Mesenchymal stem cell (in vitro differentiated cells and primary cell): ENCODE results near the gene PLXDC2.

Source experiments
- DNase-seq: peaks from one replicate; pipeline ENCODE4 v3.0.0-alpha.2; 2013
- H2AFZ ChIP-seq: one replicate; pipeline ENCODE4 v1.6.1; 2013; ENCODE audit warnings: low read depth, mild to moderate bottlenecking, control low read depth, inconsistent platforms, low read length, moderate library complexity
- H2AK5ac ChIP-seq: 2 replicates; pipeline ENCODE4 v1.6.1; 2013; ENCODE audit warnings: low read length, moderate library complexity, mild to moderate bottlenecking, inconsistent platforms; ENCODE audit not compliant: severe bottlenecking
- H2BK120ac ChIP-seq: one replicate; pipeline ENCODE4 v1.6.1; 2013; ENCODE audit warnings: low read depth, mild to moderate bottlenecking, inconsistent platforms, low read length, moderate library complexity
- H2BK12ac ChIP-seq, 2 experiments: one replicate each; pipeline ENCODE4 v1.6.1; 2013; ENCODE audit warnings: inconsistent platforms in 2 of 2, low read length in 2 of 2, mild to moderate bottlenecking in 2 of 2, moderate library complexity in 2 of 2, control low read depth in 1 of 2
- H2BK15ac ChIP-seq: one replicate; pipeline ENCODE4 v1.6.1; 2013; ENCODE audit warnings: mild to moderate bottlenecking, low read depth, inconsistent platforms; ENCODE audit not compliant: poor library complexity, severe bottlenecking
- H2BK5ac ChIP-seq: 2 replicates; pipeline ENCODE4 v1.6.1; 2013; ENCODE audit warnings: low read depth, mild to moderate bottlenecking, low read length, control low read depth, inconsistent platforms; ENCODE audit not compliant: poor library complexity, severe bottlenecking
- H3K14ac ChIP-seq, 2 experiments: one replicate each; pipeline ENCODE4 v1.6.1; 2013; ENCODE audit warnings: inconsistent platforms in 2 of 2, low read length in 2 of 2, control low read depth in 1 of 2, mild to moderate bottlenecking in 1 of 2, moderate library complexity in 1 of 2
- H3K18ac ChIP-seq, 2 experiments: one replicate each; pipeline ENCODE4 v1.6.1; 2013; ENCODE audit warnings: inconsistent platforms in 2 of 2, low read length in 2 of 2, control low read depth in 1 of 2, low read depth in 1 of 2, mild to moderate bottlenecking in 1 of 2
- H3K23ac ChIP-seq, 2 experiments: one replicate each; pipeline ENCODE4 v1.6.1; 2013; ENCODE audit warnings: inconsistent platforms in 2 of 2, low read length in 2 of 2, mild to moderate bottlenecking in 2 of 2, moderate library complexity in 2 of 2, control low read depth in 1 of 2
- H3K27ac ChIP-seq: 2 replicates; pipeline ENCODE4 v1.5.1; 2013; ENCODE audit warnings: mild to moderate bottlenecking, moderate library complexity, low read length, control low read depth, inconsistent platforms; ENCODE audit not compliant: poor library complexity, severe bottlenecking
- H3K27me3 ChIP-seq, 2 experiments: 2 replicates each; pipeline versions ENCODE4 v1.6.1 to v1.7.0; 2013; ENCODE audit warnings: low read length in 2 of 2, mild to moderate bottlenecking in 2 of 2, moderate library complexity in 2 of 2, control low read depth in 1 of 2, inconsistent platforms in 1 of 2; ENCODE audit not compliant: control insufficient read depth in 1 of 2, insufficient read depth in 1 of 2
- H3K36me3 ChIP-seq, 2 experiments: 2 replicates each; pipeline versions ENCODE4 v1.6.1 to v1.7.0; 2013; ENCODE audit warnings: low read length in 2 of 2, control low read depth in 1 of 2, inconsistent platforms in 1 of 2, low read depth in 1 of 2, mild to moderate bottlenecking in 1 of 2; ENCODE audit not compliant: insufficient read depth in 2 of 2, control insufficient read depth in 1 of 2
- H3K4ac ChIP-seq, 2 experiments: one replicate each; pipeline ENCODE4 v1.6.1; 2013; ENCODE audit warnings: inconsistent platforms in 2 of 2, low read length in 2 of 2, mild to moderate bottlenecking in 2 of 2, moderate library complexity in 2 of 2, control low read depth in 1 of 2, low read depth in 1 of 2
- H3K4me1 ChIP-seq: 2 replicates; pipeline ENCODE4 v1.6.1; 2013; ENCODE audit warnings: low read depth, low read length, control low read depth; ENCODE audit not compliant: control insufficient read depth, insufficient read depth
- H3K4me2 ChIP-seq: 2 replicates; pipeline ENCODE4 v1.6.1; 2013; ENCODE audit warnings: low read length, mild to moderate bottlenecking, inconsistent platforms; ENCODE audit not compliant: poor library complexity, severe bottlenecking
- H3K4me3 ChIP-seq, 2 experiments: 2 replicates each; pipeline versions ENCODE4 v1.5.1 to v1.7.0; 2013; ENCODE audit warnings: low read length in 2 of 2, mild to moderate bottlenecking in 2 of 2, control low read depth in 1 of 2, low read depth in 1 of 2; ENCODE audit not compliant: insufficient read depth in 1 of 2
- H3K79me1 ChIP-seq: replicated peaks from 2 replicates; pipeline ENCODE4 v1.6.1; 2013; ENCODE audit warnings: mild to moderate bottlenecking, control low read depth, low read length, inconsistent platforms; ENCODE audit not compliant: poor library complexity, severe bottlenecking
- H3K9ac ChIP-seq: 2 replicates; pipeline ENCODE4 v1.7.0; 2013; ENCODE audit warnings: mild to moderate bottlenecking, low read length, moderate library complexity
- H3K9me3 ChIP-seq: 2 replicates; pipeline ENCODE4 v1.7.0; 2013; ENCODE audit warnings: mild to moderate bottlenecking, low read length; ENCODE audit not compliant: control insufficient read depth
- H4K8ac ChIP-seq: one replicate; pipeline ENCODE4 v1.6.1; 2013; ENCODE audit warnings: inconsistent platforms, mild to moderate bottlenecking, low read length, moderate library complexity
- H4K91ac ChIP-seq: one replicate; pipeline ENCODE4 v1.6.1; 2013; ENCODE audit warnings: mild to moderate bottlenecking, low read length, inconsistent platforms
- WGBS: methylation state at CpG from one replicate; pipeline ENCODE4 v1.1.7; 2013; ENCODE audit warnings: mixed read lengths; 5-methylcytosine and 5-hydroxymethylcytosine counted together

PLXDC2 gene

GRCh38 chr10:20288060-20288459, 471.8 kb downstream of the PLXDC2 start:
- no peaks in the 10 kb centered on the region for H3K4me1 ChIP-seq
- no peak overlapping the region for H3K18ac ChIP-seq
- H4K91ac ChIP-seq: no peak overlapping the region
- H3K79me1 ChIP-seq: no peaks in the 10 kb centered on the region
- no peak for DNase-seq
- H3K4ac ChIP-seq: no peak overlapping the region
- H2AK5ac ChIP-seq: no peak overlapping the region
- no peak overlapping the region for H3K14ac ChIP-seq
- H3K23ac ChIP-seq: no peak overlapping the region
- no peak overlapping the region for H3K4me3 ChIP-seq
- H3K27ac ChIP-seq: no peak overlapping the region
- 81% methylated on average over 4 of the region's 6 CpGs for WGBS
- H2AFZ ChIP-seq: no peak overlapping the region
- H3K36me3 ChIP-seq: no peaks in the 10 kb centered on the region
- no peak overlapping the region for H3K9ac ChIP-seq
- H2BK120ac ChIP-seq: no peak overlapping the region
- no peak overlapping the region for H4K8ac ChIP-seq
- no peak overlapping the region for H3K4me2 ChIP-seq
- no peaks in the 10 kb centered on the region for H3K9me3 ChIP-seq
- H2BK12ac ChIP-seq: no peak overlapping the region
- H3K27me3 ChIP-seq: no peaks in the 10 kb centered on the region
- no peak overlapping the region for H2BK15ac ChIP-seq
- no peak overlapping the region for H2BK5ac ChIP-seq

DNA sequence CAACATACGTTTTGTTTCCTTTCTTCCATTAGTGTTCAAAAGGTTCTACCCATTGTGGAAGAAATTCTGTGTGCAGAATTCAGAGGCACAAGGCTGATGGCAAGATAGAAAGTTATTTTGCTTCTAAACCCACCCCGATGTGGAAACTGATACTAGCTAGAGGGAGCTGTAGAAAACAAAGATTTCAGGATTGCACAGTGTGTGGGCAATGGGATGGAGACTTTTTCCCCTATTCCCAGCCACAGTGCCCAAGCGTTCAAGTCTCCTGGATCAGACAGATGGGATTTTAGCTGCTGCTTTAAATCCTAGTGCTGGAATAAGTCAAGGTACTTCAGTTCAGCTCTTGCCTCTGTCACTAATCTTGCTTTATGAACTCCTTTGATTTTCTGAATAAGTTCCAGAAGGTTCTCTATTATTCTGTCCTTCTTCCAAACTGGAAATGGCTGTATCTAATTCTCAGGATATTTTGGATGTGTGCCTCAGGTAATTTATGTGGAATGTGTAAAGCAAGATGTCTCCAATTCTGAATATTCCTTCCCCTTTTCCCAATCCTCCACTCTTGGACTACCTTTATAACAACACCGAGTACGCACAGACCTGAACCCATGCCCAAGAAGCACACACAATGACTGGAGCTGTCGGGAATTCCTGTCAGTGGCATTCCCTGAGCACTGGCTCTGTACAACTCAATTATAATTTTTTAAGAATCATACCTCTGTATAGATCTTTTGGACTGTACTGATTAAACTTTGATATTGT, 473.0 kb downstream of the PLXDC2 start:
- Histone ChIP-seq H3K4me2 (no peak overlapping the region), H2BK12ac (no peak overlapping the region)

DNA sequence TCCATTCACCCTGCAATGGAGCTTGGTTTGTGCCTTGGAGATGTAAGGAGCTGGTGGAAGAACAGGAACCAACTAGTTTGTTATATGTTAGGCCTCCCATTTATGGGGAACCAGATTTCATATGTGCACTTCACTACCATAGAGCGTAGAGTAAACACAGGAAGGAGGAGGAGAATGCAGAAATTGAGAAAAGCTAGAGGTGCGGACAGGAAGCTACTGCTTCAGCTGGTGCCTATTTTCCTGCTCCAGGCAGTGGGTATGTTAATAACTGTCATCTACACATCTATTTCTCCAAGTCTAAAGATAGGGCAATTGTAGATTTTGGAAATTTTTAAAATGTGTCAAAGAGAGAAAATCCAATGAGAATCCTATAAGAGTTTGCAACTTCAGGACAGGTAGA, 482.2 kb downstream of the PLXDC2 start:
- Histone ChIP-seq H2BK15ac (no peak overlapping the region), H2AK5ac (no peak overlapping the region), H3K4me2 (no peak overlapping the region), H3K23ac (no peak overlapping the region), H2BK12ac (no peak overlapping the region), H3K79me1 (no peaks in the 10 kb centered on the region), H3K27ac (no peak overlapping the region), H3K9me3 (peaks cover 12% of the 10 kb centered on the region), H2BK5ac (no peak overlapping the region), H4K8ac (no peak overlapping the region), H3K14ac (no peak overlapping the region), H2AFZ (no peak overlapping the region), H2BK120ac (no peak overlapping the region), H3K27me3 (no peaks in the 10 kb centered on the region), H3K4ac (no peak overlapping the region), H4K91ac (no peak overlapping the region), H3K9ac (no peak overlapping the region), H3K36me3 (no peaks in the 10 kb centered on the region), H3K4me1 (no peaks in the 10 kb centered on the region), H3K18ac (no peak overlapping the region), H3K4me3 (no peak overlapping the region)
- DNase-seq: no peak
- 80% methylated on average over 1 of the region's 2 CpGs for WGBS

More for the DNA sequence above, 473.0 kb downstream of the PLXDC2 start:
- no peaks in the 10 kb centered on the region for H3K79me1 ChIP-seq
- H3K27me3 ChIP-seq: no peaks in the 10 kb centered on the region
- no peak overlapping the region for H3K18ac ChIP-seq
- H3K9me3 ChIP-seq: no peaks in the 10 kb centered on the region
- DNase-seq: no peak
- H2BK5ac ChIP-seq: no peak overlapping the region
- no peak overlapping the region for H2AK5ac ChIP-seq
- H2BK120ac ChIP-seq: no peak overlapping the region
- no peak overlapping the region for H4K8ac ChIP-seq
- H3K4me1 ChIP-seq: no peaks in the 10 kb centered on the region
- 88% methylated on average over 5 of the region's 6 CpGs for WGBS
- H3K4ac ChIP-seq: no peak overlapping the region
- H3K27ac ChIP-seq: no peak overlapping the region
- H3K23ac ChIP-seq: no peak overlapping the region
- no peaks in the 10 kb centered on the region for H3K36me3 ChIP-seq
- H2BK15ac ChIP-seq: no peak overlapping the region
- no peak overlapping the region for H3K9ac ChIP-seq
- no peak overlapping the region for H3K14ac ChIP-seq
- no peak overlapping the region for H3K4me3 ChIP-seq
- H4K91ac ChIP-seq: no peak overlapping the region
- no peak overlapping the region for H2AFZ ChIP-seq

DNA sequence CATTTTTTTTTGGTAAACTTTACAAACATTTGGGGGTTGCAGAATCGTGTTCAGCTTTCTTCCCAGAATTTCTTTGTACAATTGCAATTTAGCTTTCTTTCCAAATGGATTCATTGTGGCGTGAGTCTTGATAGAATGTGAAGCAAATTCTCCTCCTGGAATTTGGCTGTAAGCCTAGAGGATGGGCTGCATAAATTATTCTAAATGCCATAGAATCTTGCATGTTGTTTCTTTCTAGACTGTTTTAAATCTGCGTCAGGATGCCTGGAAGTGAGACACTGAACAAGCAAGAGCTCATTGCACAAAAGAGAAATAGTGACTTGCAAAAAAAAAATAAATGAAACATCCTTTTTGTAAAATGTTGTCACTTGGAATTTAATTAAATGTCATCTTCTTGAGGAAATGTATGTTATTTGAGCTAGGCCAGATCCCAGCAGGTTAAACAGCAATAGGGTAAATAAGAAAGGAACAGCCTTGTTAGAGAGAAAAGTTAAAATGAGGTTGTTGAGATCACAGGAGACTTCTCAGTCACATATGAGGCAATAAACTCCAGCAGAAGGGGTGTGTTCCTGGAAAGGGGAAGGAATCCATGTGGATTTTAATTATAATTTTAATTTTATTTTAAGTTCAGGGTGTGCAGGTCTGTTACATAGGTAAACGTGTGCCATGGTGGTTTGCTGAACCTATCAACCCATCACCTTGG, 483.0 kb downstream of the PLXDC2 start:
- no peak overlapping the region for H2AK5ac ChIP-seq
- no peak overlapping the region for H2BK120ac ChIP-seq
- no peak overlapping the region for H4K8ac ChIP-seq
- no peak overlapping the region for H2AFZ ChIP-seq
- H4K91ac ChIP-seq: no peak overlapping the region
- no peak overlapping the region for H3K23ac ChIP-seq
- H2BK5ac ChIP-seq: no peak overlapping the region
- no peaks in the 10 kb centered on the region for H3K36me3 ChIP-seq
- H3K9me3 ChIP-seq: peaks cover 12% of the 10 kb centered on the region
- no peaks in the 10 kb centered on the region for H3K4me1 ChIP-seq
- no peaks in the 10 kb centered on the region for H3K27me3 ChIP-seq
- H3K4me3 ChIP-seq: no peak overlapping the region
- H3K4me2 ChIP-seq: no peak overlapping the region
- DNase-seq: peak; percentile 29
- H3K18ac ChIP-seq: no peak overlapping the region
- H2BK12ac ChIP-seq: no peak overlapping the region
- H3K27ac ChIP-seq: no peak overlapping the region
- 78% methylated on average over 4 of the region's 4 CpGs for WGBS
- H2BK15ac ChIP-seq: no peak overlapping the region
- no peak overlapping the region for H3K9ac ChIP-seq
- H3K4ac ChIP-seq: no peak overlapping the region
- no peaks in the 10 kb centered on the region for H3K79me1 ChIP-seq
- H3K14ac ChIP-seq: no peak overlapping the region
